ENCODE data around the gene WHAMM.
A peak's percentile ranks its signal among the peaks of the same experiment; 100 is the strongest.

WHAMM gene

DNA sequence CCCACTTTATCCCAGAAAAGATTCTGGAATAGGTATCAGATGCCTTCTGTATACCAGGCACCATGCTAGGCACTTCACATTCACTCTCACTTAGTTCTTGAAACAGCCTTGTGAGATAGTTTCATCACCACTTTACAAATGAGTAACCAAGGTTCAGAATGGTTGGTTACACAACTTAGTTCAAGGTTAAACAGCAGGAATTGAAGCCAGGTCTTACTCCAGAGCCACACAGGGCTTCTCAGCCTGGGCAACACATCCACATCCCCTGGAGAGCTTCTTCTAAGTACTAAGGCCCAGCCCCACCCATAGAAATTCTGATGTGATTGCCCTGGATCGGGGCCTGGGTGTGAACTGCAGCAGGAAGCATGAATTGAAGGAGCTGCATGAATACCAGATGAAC lies 18.6 kb downstream of the WHAMM start:
- peak; percentile 74 for DNase-seq (ENCODE audit: low read depth)
- no peak overlapping the region for H3K4me3 ChIP-seq (ENCODE audit: control insufficient read depth, low read depth, low read length)
- TF ChIP-seq, protein P1, sequence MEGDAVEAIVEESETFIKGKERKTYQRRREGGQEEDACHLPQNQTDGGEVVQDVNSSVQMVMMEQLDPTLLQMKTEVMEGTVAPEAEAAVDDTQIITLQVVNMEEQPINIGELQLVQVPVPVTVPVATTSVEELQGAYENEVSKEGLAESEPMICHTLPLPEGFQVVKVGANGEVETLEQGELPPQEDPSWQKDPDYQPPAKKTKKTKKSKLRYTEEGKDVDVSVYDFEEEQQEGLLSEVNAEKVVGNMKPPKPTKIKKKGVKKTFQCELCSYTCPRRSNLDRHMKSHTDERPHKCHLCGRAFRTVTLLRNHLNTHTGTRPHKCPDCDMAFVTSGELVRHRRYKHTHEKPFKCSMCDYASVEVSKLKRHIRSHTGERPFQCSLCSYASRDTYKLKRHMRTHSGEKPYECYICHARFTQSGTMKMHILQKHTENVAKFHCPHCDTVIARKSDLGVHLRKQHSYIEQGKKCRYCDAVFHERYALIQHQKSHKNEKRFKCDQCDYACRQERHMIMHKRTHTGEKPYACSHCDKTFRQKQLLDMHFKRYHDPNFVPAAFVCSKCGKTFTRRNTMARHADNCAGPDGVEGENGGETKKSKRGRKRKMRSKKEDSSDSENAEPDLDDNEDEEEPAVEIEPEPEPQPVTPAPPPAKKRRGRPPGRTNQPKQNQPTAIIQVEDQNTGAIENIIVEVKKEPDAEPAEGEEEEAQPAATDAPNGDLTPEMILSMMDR (conservative IDR thresholded peaks at IDR 0.05; ENCODE audit: control insufficient read depth, insufficient read depth, low read depth, low read length): no peak

DNA sequence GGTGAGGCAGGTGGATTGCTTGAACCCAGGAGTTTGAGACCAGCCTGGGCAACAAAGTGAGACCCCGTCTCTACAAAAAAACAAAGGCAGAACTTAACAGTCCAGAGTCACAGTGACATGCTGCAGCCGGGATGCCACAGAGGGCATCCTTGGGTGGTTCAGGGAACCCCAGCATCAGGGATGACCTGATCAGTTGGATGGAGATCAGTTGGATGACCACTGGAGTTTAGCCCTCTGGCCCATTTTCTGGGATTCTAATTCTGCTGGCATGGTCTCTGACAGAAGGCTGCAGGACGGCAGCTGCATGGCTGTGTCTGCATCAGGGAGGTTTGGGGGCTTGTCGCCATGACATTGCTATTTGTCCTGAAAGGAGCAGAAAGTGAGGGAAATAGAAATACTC lies 19.8 kb downstream of the WHAMM start:
- TF ChIP-seq, protein P1 (conservative IDR thresholded peaks at IDR 0.05; ENCODE audit: control insufficient read depth, insufficient read depth, low read depth, low read length): no peak
- DNase-seq (ENCODE audit: low read depth): no peak
- H3K4me3 ChIP-seq (ENCODE audit: control insufficient read depth, low read depth, low read length): no peak overlapping the region

DNA sequence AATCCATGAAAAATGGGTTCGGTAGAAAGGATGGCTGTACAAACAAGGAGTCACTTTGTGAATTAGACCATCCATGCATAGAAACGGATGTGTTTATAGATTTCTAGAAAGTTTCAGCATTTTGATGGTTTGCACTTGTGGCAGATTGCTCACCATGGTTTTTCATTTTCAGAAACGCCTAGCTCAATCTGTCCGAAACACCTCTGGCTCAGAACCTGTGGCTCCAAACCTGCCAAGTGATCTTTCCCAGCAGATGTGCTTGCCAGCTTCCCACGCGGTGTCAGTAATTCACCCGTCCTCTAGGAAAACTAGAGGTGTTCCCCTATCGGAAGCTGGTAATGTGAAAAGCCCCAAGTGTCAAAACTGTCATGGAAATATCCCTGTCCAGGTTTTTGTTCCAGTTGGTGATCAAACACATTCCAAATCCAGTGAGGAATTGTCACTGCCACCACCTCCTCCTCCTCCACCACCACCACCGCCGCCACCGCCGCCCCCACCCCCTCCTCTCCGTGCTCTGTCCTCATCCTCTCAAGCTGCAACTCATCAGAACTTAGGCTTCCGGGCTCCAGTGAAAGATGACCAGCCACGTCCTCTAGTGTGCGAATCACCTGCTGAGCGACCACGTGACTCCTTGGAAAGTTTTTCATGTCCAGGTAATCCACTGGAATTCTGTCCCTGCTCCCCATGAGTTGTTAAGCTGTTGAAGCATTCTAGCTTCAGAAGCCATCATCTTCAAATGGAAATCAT lies 21.2 kb downstream of the WHAMM start:
- TF ChIP-seq, protein P1 (conservative IDR thresholded peaks at IDR 0.05; ENCODE audit: control insufficient read depth, insufficient read depth, low read depth, low read length): no peak
- H3K4me3 ChIP-seq (ENCODE audit: control insufficient read depth, low read depth, low read length): no peak overlapping the region
- DNase-seq (ENCODE audit: low read depth): no peak

DNA sequence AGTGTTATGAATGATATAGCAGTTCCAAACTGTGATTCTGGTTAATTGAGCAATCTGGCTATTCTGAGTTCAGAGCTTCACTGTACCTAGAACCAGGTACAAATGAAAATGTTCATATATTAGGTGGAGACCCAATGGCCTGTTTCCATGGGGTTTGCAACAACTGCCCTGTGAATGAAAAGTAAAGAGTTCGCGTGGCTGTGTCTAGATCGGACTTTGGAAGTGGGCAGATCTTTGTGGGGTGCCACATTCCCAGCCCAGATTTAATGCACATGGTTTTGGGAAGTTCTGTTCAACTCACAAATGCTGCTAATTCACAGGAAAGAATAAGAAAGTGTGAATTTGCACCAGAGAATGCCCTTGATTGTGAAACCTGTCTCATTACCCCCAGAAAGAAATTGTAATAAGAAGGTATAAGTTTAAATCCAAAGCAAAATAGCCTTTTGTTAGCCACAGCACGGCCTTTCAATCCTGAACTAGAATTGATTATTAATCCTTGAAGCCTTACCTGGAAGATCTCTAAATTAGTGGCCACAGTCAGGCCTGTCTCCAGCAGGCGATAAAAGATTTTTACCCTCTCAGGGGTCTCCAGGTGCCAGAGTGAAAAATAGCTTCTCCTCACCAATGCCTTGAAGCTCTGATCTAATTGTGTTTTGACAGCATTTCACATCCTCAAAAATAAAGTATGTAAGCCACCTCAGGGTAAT lies 22.6 kb downstream of the WHAMM start:
- DNase-seq (ENCODE audit: low read depth): no peak
- no peak overlapping the region for H3K4me3 ChIP-seq (ENCODE audit: control insufficient read depth, low read depth, low read length)
- TF ChIP-seq, protein P1 (conservative IDR thresholded peaks at IDR 0.05; ENCODE audit: control insufficient read depth, insufficient read depth, low read depth, low read length): no peak

DNA sequence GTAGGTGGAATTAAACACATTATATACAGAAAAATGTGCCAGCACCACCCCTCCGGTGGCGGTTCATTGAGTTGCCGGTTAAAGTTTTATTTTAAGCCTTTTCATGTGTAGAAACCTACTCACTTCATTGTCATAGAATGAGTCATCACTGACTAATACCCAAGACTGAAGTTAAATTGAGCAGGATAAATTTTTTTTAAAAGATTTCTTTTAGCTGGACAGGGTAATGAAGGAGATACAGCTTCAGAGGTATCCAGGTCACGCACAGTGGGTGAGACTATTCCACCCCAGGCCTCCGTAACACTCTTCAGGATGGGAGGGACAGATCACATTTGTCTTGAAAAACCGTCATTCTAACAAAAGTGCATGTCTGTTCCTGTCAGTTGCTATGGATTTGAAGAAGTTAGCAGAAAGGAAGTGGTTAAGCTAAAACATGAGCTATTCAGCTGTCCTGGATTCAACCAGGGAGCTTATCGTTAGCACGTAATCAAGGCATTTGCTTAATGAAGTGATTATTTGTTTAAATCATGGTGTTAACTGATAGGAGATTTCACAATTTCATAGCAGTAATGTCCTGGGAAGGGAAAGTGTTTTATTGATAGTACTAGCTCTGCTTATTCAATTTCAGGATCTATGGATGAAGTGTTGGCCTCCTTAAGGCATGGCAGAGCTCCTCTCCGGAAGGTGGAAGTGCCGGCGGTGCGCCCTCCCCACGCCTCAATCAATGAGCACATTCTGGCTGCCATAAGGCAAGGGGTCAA lies 23.4 kb downstream of the WHAMM start:
- TF ChIP-seq, protein P1 (conservative IDR thresholded peaks at IDR 0.05; ENCODE audit: control insufficient read depth, insufficient read depth, low read depth, low read length): peak; percentile 18
- peak; percentile 91 for DNase-seq (ENCODE audit: low read depth)
- H3K4me3 ChIP-seq (ENCODE audit: control insufficient read depth, low read depth, low read length): no peak overlapping the region

DNA sequence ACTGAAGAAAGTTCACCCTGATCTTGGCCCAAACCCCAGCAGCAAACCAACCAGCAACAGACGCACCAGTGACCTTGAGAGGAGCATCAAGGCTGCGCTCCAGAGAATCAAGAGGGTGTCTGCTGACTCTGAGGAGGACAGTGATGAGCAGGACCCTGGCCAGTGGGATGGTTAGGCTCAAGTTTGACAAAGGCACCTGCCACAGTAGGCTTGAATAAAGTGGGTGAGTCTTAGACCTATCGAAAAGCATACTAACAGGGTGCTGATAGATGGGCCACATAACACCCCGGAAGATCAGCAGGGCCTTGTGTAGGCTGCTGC lies 23.9 kb downstream of the WHAMM start:
- no peak for DNase-seq (ENCODE audit: low read depth)
- TF ChIP-seq, protein P1 (conservative IDR thresholded peaks at IDR 0.05; ENCODE audit: control insufficient read depth, insufficient read depth, low read depth, low read length): no peak
- H3K4me3 ChIP-seq (ENCODE audit: control insufficient read depth, low read depth, low read length): no peak overlapping the region

All from fibroblast of mammary gland (primary cell).